Ishikawa (cell line): ENCODE data around the gene SCN4A.
"Not testable (repeated sequence)": the region's sequence is repeated elsewhere in the genome, so short reads cannot be mapped to it uniquely, and the experiment has no call there.

ENCODE experiments used
- RAD21 ChIP-seq: IDR thresholded peaks from 2 replicates; pipeline ENCODE4 v1.6.1; 2012; ENCODE audit warnings: low read depth
- TAF1 ChIP-seq: IDR thresholded peaks from 2 replicates; pipeline ENCODE4 v1.6.1; 2012; ENCODE audit warnings: low read depth, mild to moderate bottlenecking
- TCF12 ChIP-seq: IDR thresholded peaks from 2 replicates; pipeline ENCODE4 v1.6.1; 2012; ENCODE audit warnings: low read depth
- YY1 ChIP-seq: IDR thresholded peaks from 2 replicates; pipeline ENCODE4 v1.6.1; 2012; ENCODE audit warnings: low read depth

Gene SCN4A

DNA sequence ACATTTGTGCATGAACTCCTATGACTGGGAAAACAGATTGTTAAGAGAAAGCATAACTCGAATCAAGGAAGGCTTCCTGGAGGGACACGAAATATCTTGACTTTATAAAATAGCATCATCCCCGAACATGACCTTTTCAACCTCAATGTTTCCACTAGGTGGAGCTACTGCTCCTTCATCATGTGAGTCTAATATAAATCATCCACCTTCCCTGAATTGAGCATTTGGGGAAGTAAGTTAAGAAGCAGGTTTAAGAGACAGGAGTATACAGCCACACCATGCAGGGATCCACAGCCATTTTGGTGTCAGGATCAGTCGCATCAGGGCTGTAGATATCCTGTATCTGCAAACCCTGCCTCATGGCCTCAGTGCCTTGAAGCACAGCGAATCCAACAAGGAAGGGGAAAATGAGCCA is 68.9 kb downstream of the SCN4A start:
- 0 out of 2 replicates have a peak, but pooled peaks have one; percentile 15 for TF ChIP-seq RAD21

DNA sequence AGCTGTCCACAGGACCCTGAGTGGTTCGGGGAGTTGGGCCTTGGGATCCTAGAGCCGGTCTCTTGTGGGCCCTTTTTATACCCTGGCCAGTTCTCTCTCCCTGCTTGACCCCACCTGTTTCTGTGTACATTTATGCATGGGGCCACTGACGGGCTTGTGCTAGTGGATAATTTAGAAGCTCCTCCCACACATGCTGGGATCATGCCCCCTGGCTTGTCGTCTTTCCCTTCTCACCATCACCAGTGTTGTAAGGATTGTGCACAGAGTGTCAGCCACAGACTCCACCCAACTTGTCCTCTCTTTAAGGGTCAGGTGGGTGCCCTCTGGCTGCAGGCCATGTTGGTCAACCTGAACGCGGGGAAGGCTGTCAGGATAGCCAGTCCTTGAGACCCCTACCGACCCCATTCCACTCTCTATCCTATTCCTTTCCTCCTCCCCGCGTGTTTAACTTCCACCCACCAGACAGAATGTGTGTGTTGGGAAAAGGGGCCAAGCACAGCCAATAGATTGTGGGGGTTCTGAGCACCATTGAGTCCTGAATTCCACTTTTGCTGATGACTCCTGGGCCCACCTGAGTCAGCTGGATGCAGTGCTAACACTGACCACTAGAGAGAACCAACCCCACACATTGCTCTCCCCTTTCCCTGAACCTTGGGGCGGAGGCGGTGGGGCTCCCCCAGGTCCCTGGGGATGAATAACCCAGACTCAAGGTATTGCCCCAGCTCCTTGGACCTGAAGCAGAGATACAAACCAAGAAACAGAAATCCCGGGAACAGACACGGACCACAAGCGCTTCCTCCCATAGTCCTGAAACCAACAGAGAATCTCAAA is 76.0 kb downstream of the SCN4A start, which contains the start of gene CSH1:
Gene CSH1 (minus strand): TSS at position 51 of the 831 bp plus-strand sequence. CDS start 63 bp downstream, outside the sequence.
- TF ChIP-seq YY1, TCF12, TAF1: not testable (repeated sequence)

DNA sequence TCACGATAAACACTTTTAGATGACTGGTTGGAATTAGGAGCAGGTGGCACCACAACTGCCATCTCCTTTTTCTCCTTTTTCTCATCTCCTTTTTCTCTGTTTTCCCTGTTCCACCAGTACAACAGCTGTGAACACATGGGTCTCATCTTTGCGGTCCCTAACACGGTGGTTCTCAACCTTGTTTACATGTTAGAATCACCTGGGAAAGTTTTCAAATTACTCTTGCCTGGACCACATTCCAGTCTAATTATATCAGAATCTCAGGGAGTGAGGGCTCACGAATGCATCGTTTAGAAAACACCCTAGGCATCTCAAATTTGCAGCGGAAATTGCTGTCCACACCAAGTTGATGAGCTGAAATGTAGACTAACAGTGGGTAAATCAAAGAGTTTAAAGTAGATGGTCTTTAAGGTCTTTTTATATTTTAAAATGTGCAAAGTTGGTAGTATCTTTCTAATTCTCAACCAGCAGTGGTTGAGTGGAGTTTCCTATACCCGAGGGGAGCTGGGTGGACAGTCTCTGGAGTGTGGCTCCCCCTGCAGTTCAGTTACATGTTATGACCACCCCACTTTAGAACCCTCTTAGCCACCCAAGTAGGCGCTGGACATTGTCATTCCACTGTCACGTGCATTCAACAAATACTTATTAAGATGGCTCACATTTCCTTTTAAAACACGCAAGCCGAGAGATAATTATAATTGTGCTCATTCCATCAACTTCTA is 80.2 kb downstream of the SCN4A start:
- TF ChIP-seq RAD21, result peak; percentile 11; the same call in 1 of the 2 replicates

DNA sequence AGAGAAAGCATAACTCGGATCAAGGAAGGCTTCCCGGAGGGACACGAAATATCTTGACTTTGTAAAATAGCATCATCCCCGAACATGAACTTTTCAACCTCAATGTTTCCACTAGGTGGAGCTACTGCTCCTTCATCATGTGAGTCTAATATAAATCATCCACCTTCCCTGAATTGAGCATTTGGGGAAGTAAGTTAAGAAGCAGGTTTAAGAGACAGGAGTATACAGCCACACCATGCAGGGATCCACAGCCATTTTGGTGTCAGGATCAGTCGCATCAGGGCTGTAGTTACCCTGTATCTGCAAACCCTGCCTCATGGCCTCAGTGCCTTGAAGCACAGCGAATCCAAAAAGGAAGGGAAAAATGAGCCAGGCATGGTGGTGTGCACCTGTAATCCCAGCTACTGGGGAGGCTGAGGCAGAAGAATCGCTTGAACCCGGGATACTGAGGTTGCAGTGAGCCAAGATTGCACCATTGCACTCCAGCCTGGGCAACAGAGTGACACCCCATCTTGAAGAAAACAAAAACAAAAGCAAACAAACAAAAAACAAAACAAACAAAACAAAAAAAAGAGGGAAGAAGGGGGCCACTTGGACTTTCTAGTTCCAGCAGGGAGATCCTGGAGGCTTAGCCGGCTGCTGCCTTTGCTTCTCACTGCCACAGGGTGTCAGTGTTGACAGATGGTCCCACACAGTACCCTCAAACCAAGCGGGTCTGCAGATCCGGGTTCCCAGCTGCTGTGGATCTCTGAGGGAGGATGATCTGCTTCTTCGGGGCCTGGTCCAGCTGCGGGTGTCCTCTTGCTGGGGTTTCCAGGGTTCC is 83.5 kb downstream of the SCN4A start:
- TF ChIP-seq RAD21, result peak; percentile 13; the same call in 1 of the 2 replicates
